Pons (tissue), 1 donor: ENCODE results near the gene SH3BGR.
"Not testable (repeated sequence)": the region's sequence is repeated elsewhere in the genome, so short reads cannot be mapped to it uniquely, and the experiment has no call there.

Experiments used
- DNase-seq: peaks from one replicate; pipeline ENCODE4 v3.0.0-alpha.2; 2016; ENCODE audit warnings: low spot score

SH3BGR gene

DNA sequence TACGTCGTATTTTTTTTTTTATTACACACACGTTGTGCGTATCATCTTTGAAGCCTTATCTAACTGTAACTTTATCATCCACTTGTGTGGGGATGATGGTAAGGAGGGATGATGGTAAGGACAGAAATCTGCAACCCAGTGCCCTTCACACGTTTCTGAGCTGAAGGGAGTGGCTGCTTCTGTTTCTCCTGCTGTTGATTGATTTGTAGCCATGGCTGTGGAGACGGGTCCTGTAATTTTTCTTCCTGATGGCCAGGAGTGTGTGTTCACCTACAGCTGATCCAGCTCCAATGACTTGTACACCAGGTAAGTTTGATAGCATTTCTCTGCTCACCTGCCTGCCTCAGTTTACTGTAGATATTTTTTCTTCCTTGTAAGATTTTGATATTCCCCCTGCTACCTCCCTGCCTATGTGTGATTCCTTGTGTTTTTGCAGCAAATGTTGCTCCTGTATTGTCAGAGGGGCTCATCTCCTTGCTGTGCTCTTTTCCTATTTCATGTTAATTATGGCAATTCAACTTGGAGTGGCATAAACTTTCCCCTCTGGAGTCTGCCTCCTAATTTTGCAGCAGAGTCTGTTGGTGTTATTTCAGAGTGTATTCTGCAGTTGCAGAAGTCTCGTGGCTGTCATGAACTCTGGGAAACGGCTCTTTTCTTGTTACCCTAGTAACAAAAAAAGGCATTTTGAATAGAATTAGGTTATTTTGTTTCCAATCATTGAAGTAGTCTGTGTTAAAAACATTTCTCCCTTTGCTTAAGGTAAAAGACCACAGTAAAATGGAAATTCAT, 64.1 kb downstream of the SH3BGR start:
- no peak for DNase-seq

GRCh38 chr21:39518055-39518846, 66.5 kb downstream of the SH3BGR start:
- DNase-seq = peak; percentile 72

DNA sequence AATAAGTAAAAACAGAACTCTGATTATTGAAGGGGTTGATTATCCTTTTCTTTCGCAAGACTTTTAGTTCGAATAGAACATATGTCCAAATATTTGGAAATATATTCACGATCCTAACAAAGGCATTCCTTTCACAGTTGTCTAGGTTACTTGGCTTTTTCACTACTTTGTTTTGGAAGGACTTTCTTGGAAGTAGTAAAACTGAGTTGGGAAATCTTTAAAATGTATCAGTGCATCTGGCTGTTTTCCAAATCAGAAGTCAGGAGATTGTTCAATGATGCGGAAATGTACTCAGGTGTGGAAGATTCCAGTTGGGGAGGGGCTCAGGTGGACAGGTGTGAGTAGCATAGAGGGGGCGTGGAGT, 67.1 kb downstream of the SH3BGR start:
- DNase-seq = no peak

- DNase-seq = no peak
Observed at GRCh38 chr21:39519835-39520234, 68.1 kb downstream of the SH3BGR start.

DNA sequence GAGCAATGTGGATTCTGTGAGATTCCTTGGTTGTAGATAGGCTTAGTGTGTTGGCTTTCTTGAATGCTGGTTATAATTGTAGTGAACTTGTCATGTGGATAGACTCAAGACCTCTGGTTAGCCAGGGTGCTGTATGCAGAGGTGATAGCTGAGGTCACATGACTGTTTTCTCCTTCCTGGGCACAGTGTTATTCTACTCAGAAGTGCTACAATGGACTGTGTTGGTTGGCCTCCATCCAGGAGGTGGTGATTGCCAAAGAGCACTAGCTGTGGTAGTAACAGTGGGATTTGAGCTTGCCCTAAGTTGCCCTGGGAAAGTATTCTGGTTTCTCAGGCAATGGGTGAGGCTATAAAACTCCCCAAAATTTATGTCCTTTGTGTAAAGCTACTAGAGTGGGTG, 71.6 kb downstream of the SH3BGR start:
- no peak for DNase-seq

DNA sequence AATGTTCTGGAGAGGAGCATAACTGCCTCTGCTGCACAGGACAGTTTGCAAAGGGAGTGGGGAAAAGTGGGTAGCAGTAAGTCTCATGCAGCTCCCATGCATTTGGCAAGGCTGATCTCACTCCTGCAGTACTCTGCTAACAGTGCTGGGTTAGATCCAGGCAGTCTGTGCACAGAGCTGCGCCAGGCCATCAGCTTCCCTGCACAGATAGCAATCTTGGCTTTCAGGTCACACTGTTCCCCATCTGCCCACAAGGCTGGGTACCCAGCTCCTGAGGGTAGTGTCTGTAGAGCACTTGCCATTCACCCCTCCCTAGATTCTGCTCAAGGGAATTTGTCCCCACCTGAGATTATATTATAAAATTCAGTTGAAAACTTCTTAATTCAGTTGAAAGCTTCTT, 72.1 kb downstream of the SH3BGR start:
- DNase-seq = no peak

DNA sequence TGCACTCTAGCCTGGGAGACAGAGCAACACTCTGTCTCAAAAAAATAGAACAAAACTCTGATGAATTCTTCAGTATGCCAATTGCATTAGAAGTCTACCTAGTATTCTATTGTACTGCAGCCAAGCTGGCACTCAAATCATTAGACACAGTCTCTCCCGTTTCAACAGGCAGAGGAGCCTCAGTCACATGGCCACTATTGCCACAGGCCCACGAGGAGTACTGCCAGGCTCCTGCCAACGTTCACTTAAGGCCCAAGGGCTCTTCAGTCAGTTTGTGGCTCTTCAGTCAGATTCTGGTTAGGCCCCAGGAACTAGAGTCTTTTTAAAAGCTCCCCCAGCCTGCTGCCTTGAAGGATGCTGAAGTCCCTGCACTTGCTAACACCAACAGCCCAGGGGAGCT, 73.4 kb downstream of the SH3BGR start:
- DNase-seq = peak; percentile 24

GRCh38 chr21:39525601-39526000, 73.8 kb downstream of the SH3BGR start:
- DNase-seq = no peak

DNA sequence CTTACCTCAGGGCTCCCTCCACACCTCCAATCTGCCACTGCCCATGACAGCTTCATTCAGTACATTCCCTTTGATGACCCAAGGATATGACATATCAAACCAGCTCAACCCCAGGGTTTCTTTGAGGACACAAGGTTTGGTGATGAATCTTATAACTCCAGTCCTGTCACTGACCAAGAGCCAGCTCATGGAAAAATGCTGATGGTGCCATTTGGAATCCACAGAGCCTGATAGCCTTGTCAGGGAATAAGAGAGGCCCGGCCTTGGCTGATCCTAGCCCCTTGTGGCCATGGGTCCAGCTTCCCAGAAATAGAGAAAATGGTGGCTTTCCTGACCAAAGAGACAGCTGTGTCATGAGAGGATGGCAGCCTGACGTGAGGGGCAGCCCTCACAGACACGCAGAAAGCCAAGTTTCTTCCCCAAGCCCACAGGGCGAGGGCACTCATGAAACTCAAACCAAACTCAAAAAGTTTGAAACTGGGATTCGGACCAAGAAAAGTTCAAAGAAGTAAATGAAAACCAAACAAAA, 75.4 kb downstream of the SH3BGR start:
- DNase-seq = no peak

DNA sequence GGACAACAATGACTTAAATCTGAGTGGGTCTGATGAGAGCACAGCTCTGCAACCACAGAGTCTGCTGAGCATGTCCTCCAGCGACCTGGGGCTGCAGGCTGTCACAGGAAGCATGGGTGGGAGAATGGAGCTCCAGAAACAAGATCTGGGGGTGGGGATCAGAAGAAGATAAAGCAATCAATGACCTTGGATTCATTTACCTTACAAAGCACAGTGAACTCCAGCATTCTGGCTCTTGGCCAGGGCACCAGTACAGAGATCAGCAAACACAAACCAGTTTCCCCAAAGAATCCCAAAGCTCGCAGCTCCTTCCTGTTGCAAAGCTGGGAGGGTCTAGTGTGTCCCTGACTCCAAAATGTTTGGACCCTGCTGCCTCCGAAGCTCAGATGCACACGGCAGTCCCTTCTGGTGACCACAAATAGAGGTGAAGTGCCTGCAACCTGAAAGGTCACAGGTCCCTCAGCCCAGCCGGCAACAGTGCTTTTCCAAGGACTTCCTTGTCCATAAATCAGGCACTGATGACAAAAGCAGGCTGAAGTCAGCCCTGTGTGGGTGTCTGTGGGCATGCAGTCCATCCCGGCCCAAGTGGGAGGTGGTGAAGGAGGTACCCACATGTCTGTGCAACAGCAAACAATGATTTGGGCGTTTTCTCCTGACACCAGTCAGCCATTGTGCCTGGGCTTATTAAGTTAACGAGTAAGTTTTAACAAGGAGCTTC, 76.1 kb downstream of the SH3BGR start:
- DNase-seq = no peak

- no peak for DNase-seq
Observed at GRCh38 chr21:39529026-39529425, 77.3 kb downstream of the SH3BGR start.

DNA sequence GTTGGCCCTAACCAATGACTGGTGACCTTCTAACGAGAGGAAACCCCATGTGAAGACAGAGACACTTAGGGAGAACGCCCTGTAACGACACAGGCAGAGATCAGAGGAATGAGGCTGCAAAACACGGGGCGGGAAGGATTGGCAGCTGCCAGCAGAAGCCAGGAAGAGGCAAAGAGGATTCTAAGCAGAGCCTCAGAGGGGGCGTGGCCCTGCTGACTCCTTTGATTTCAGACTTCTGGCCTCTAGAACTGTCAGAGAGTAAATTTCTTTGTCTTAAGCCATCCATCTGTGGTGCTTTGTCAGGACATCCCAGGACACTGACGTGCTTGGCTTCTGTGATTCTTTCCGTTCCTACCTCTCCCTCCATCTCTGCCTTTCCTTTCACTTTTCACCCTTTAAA, 79.3 kb downstream of the SH3BGR start:
- no peak for DNase-seq

DNA sequence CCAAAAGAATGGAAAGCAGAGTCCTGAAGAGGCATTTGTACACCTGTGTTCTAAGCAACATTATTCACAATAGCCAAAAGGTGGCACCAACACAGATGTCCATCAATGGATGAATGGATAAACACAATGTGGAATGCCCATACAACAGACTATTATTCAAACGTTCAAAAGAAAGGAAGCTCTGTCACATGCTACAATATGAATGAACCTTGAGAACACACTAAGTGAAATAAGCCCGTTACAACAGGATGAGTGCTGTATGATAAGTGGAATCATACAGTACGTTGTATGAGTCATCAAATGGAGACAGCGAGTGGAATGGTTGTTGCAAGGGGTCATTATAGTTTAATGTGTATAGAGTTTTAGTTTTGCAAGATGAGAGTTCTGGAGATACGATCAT, 80.1 kb downstream of the SH3BGR start:
- peak; percentile 51 for DNase-seq

DNA sequence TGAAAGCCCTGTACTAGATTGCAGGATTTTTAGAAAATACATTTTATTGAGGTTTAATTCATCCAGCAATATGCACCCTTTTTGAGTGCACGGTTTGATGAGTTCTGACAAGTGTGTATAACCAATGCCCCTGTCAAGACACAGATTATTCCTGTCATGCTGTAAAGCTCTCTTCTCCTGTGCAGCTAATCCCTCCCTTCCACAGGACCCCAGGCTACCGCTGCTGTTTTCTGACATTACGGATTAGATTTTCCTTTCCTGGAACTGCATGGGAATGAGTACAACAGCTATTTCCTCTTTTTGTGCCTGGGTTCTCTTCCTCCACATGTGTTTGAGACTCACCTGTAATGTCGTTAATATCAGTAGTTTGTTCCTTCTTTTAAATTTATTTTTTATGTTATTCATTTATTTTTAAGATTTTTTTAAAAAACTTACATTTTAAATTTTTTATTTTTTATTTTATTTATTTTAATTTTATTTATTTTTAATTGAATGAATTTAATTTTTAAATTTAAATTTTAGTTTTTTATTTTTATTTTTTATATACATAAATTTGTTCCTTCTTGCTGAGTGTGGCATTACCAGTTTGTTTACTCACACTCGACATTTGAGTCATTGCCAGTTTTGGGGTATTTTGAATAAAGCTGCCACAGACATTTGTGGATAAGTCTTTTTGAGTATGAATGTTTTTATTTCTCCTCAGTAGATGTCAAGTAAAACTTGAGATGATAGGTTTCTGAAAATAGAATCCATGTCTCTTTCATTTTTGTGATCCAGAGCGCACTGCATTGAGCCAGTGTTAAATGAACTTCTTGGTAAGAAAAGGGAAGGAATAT, 82.0 kb downstream of the SH3BGR start:
- no peak for DNase-seq

GRCh38 chr21:39535646-39536437, 84.1 kb downstream of the SH3BGR start:
- DNase-seq = no peak

- no peak for DNase-seq
Observed at GRCh38 chr21:39536835-39537234, 85.1 kb downstream of the SH3BGR start.

DNA sequence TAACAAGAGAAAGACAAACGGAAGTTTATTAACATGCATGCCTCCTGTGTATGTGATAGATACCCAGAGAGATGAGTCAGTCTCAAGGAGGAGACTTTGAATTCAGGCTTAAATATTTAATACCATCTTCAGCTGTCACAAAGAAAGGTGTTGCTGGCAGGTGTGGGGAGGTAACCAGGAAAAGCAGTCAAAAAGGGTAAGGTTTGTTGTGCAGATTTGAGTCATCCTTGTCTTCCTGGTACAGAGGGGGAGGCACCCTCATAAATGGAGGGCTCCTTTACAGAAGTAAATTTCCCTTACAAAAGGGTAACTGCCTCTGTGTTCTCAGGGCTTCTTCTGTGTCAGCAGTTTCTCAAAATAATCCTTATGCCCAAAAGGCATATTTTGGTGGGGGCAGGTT, 85.8 kb downstream of the SH3BGR start:
- DNase-seq = no peak

DNA sequence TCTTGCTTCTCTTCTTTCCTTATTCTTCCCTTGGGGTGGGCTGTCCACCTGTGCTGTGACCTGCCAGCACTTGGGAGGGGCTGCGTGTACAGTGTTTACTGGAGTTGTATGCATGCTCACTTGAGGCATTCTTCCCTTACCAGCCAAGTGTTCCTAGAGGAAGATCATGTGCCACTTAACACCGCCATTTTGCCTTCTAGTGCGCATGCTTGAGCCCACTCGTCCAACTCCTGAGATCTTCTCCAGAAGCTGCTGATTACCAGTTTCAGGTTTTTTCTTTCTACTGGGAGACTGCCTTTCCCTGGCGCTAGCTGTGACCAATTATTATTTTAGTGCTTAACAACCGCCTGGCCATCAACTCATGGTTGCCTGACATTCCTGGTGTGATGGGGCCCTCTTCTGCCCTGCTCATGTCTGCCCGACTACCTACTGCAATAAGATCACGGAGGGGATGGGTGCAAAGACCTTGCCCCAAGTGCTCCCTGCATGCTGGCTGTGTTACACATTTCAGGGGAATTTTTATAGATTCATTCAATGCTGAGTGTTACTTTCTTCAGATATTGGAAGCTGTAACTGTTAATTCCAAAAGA, 86.8 kb downstream of the SH3BGR start:
- no peak for DNase-seq

DNA sequence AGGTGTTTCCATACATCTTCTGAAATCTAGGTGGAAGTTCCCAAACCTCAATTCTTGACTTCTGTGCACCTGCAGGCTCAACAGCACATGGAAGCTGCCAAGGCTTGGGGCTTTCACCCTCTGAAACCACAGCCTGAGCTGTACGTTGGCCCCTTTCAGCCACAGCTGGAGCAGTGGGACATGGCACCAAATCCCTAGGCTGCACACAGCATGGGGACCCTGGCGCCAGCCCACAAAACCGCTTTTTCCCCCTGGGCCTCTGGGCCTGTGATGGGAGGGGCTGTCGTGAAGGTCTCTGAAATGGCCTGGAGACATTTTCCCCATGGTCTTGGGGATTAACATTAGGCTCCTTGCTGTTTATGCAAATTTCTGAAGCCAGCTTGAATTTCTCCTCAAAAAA, 88.6 kb downstream of the SH3BGR start:
- DNase-seq = not testable (repeated sequence)

DNA sequence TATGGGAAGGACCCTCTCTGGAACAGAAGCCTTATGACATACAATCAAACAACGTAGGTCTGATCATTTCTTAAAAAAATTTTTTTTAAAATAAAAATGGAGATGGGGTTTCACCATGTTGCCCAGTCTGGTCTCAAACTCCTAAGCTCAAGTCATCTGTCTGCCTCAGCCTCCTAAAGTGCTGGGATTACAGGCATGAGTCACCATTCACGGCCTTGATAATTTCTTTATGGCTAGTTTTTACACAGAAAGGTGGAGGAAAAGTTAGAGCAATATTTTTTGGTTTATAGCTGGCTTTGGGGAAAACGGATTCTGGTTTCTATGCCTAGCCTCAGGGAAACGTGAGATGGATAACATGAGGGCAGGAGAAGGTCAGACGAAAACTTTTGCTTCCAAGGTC, 91.0 kb downstream of the SH3BGR start:
- DNase-seq = no peak

DNA sequence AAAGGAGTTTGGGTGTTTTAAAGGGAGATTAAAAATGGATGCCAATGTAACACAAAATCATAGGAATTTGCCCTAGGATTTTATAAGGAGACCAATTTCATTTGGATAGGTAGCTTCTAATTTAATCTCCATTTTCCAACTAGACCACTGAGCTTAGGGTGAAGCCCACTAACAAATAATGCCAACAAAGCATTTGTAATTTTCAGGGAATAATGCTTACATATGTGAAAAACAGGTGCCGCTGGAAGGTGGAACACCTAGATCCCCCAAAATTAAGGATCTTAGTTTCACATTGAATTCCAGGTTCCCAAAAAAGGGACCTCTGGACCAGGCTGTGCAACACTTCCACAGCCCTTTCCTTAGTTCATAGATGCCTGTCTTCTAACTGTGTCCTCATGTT, 94.8 kb downstream of the SH3BGR start:
- DNase-seq = no peak
